SU-DHL-6 (cell line): ENCODE results near the gene TRNP1.

Experiments used
- H2AFZ ChIP-seq: fragments of 200-600 bp; sonication (generic); 2 replicates; pipeline ENCODE4 v1.6.1; 2014; ENCODE audit warnings: low read depth, mild to moderate bottlenecking, moderate library complexity, mixed read lengths, antibody characterized with exemption, low read length; ENCODE audit not compliant: severe bottlenecking
- H3F3A ChIP-seq: fragments of 200-600 bp; shearing (Covaris generic); 2 replicates; pipeline ENCODE4 v1.6.0; 2016; ENCODE audit warnings: antibody characterized with exemption, mild to moderate bottlenecking; ENCODE audit not compliant: insufficient read depth
- H3K27ac ChIP-seq: fragments of 200-600 bp; sonication (generic); 2 replicates; pipeline ENCODE4 v1.5.1; 2016; ENCODE audit warnings: low read depth, mild to moderate bottlenecking, low read length, moderate library complexity, mixed read lengths
- H3K27me3 ChIP-seq: fragments of 200-600 bp; sonication (generic), shearing (Covaris generic); 2 replicates; pipeline ENCODE4 v1.6.0; 2014; ENCODE audit warnings: mild to moderate bottlenecking, low read length
- H3K36me3 ChIP-seq: fragments of 200-600 bp; sonication (generic); 2 replicates; pipeline ENCODE4 v1.6.1; 2014; ENCODE audit warnings: mild to moderate bottlenecking, low read length, mixed read lengths
- H3K4me2 ChIP-seq: fragments of 300-600, 200-600 bp; shearing (Covaris generic), sonication (generic); 2 replicates; pipeline ENCODE4 v1.6.0; 2014; ENCODE audit warnings: low read length, low read depth, mild to moderate bottlenecking; ENCODE audit not compliant: poor library complexity, severe bottlenecking
- H3K4me3 ChIP-seq: fragments of 200-600 bp; sonication (generic); 2 replicates; pipeline ENCODE4 v1.5.1; 2014; ENCODE audit warnings: antibody characterized with exemption, low read length, mild to moderate bottlenecking, mixed read lengths; ENCODE audit not compliant: insufficient read depth, poor library complexity, severe bottlenecking
- H3K79me2 ChIP-seq: fragments of 200-600 bp; sonication (generic); 2 replicates; pipeline ENCODE4 v1.6.1; 2014; ENCODE audit warnings: mild to moderate bottlenecking, low read length, moderate library complexity; ENCODE audit not compliant: insufficient read depth
- H3K9ac ChIP-seq: fragments of 200-600 bp; sonication (generic); 2 replicates; pipeline ENCODE4 v1.7.0; 2014; ENCODE audit warnings: mild to moderate bottlenecking, low read length
- H3K9me2 ChIP-seq: fragments of 200-600 bp; sonication (generic); replicated peaks from 2 replicates; pipeline ENCODE4 v1.6.1; 2014; ENCODE audit warnings: low read length; ENCODE audit not compliant: insufficient read depth
- H3K9me3 ChIP-seq: fragments of 200-600 bp; sonication (generic); 2 replicates; pipeline ENCODE4 v1.6.1; 2014; ENCODE audit warnings: low read length, mixed read lengths; ENCODE audit not compliant: insufficient read depth
- H4K20me1 ChIP-seq: fragments of 200-600 bp; sonication (generic); 2 replicates; pipeline ENCODE4 v1.6.1; 2014; ENCODE audit warnings: low read depth, mild to moderate bottlenecking, antibody characterized with exemption, low read length, moderate library complexity, mixed read lengths
- EZH2phosphoT487 ChIP-seq: fragments of 200-600 bp; sonication (generic), shearing (Covaris generic); conservative IDR thresholded peaks from 2 replicates; pipeline ENCODE4 v1.6.1; 2018; ENCODE audit warnings: mild to moderate bottlenecking, antibody characterized with exemption, low read length, moderate library complexity, mixed read lengths
- TF ChIP-seq, protein P1 (sequence below): fragments of 200-600 bp; sonication (generic); IDR thresholded peaks from one replicate; pipeline ENCODE4 v1.5.1; 2017; ENCODE audit warnings: antibody characterized with exemption, mild to moderate bottlenecking, low read length, moderate library complexity; ENCODE audit not compliant: insufficient read depth, poor library complexity, severe bottlenecking

TRNP1 gene

GRCh38 chr1:27009601-27010197, 16.2 kb downstream of the TRNP1 start:
- Histone ChIP-seq H3K27ac (no peak overlapping the region), H3K4me3 (no peak overlapping the region), H3K4me2 (no peak overlapping the region)

GRCh38 chr1:27010226-27010994, 16.9 kb downstream of the TRNP1 start:
- H3K4me3 ChIP-seq, result no peak overlapping the region
- no peaks in the 10 kb centered on the region for H3F3A ChIP-seq
- no peak overlapping the region for H2AFZ ChIP-seq
- TF ChIP-seq, protein P1, sequence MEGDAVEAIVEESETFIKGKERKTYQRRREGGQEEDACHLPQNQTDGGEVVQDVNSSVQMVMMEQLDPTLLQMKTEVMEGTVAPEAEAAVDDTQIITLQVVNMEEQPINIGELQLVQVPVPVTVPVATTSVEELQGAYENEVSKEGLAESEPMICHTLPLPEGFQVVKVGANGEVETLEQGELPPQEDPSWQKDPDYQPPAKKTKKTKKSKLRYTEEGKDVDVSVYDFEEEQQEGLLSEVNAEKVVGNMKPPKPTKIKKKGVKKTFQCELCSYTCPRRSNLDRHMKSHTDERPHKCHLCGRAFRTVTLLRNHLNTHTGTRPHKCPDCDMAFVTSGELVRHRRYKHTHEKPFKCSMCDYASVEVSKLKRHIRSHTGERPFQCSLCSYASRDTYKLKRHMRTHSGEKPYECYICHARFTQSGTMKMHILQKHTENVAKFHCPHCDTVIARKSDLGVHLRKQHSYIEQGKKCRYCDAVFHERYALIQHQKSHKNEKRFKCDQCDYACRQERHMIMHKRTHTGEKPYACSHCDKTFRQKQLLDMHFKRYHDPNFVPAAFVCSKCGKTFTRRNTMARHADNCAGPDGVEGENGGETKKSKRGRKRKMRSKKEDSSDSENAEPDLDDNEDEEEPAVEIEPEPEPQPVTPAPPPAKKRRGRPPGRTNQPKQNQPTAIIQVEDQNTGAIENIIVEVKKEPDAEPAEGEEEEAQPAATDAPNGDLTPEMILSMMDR, result no peak
- TF ChIP-seq EZH2phosphoT487, result no peak
- H4K20me1 ChIP-seq, result no peaks in the 10 kb centered on the region
- no peak overlapping the region for H3K4me2 ChIP-seq
- no peaks in the 10 kb centered on the region for H3K27me3 ChIP-seq
- no peak overlapping the region for H3K9ac ChIP-seq
- H3K36me3 ChIP-seq, result no peaks in the 10 kb centered on the region
- H3K27ac ChIP-seq, result no peak overlapping the region
- H3K79me2 ChIP-seq, result no peaks in the 10 kb centered on the region
- H3K9me2 ChIP-seq, result no peaks in the 10 kb centered on the region
- H3K9me3 ChIP-seq, result no peaks in the 10 kb centered on the region

More at GRCh38 chr1:27009601-27010197, 16.2 kb downstream of the TRNP1 start:
- Histone ChIP-seq H3K79me2 (no peaks in the 10 kb centered on the region), H3K36me3 (no peaks in the 10 kb centered on the region), H3F3A (no peaks in the 10 kb centered on the region), H3K27me3 (no peaks in the 10 kb centered on the region), H2AFZ (no peak overlapping the region), H4K20me1 (no peaks in the 10 kb centered on the region), H3K9me2 (no peaks in the 10 kb centered on the region), H3K9me3 (no peaks in the 10 kb centered on the region), H3K9ac (no peak overlapping the region)
- no peak for TF ChIP-seq EZH2phosphoT487
- TF ChIP-seq, protein P1, result no peak

GRCh38 chr1:27011058-27011764, 17.7 kb downstream of the TRNP1 start:
- no peak overlapping the region for H3K4me2 ChIP-seq
- H3K9ac ChIP-seq, result no peak overlapping the region
- no peak overlapping the region for H3K4me3 ChIP-seq

More at GRCh38 chr1:27011058-27011764, 17.7 kb downstream of the TRNP1 start:
- TF ChIP-seq EZH2phosphoT487, result no peak
- TF ChIP-seq, protein P1, result no peak
- H2AFZ ChIP-seq, result no peak overlapping the region
- no peaks in the 10 kb centered on the region for H3F3A ChIP-seq
- H3K9me2 ChIP-seq, result no peaks in the 10 kb centered on the region
- H3K9me3 ChIP-seq, result no peaks in the 10 kb centered on the region
- H4K20me1 ChIP-seq, result no peaks in the 10 kb centered on the region
- no peaks in the 10 kb centered on the region for H3K27me3 ChIP-seq
- no peaks in the 10 kb centered on the region for H3K79me2 ChIP-seq
- no peaks in the 10 kb centered on the region for H3K36me3 ChIP-seq
- no peak overlapping the region for H3K27ac ChIP-seq
